HepG2 (cell line): ENCODE measurements around the gene SLC34A3. TPM values are rescaled to one million over a fixed set of nuclear protein-coding genes. Genes with fewer than 3 reads are reported as not detected.
A peak's percentile ranks its signal among the peaks of the same experiment; 100 is the strongest.

Source experiments
- ATAC-seq: fragments of 200-7000 bp; cut with Tn5 transposase; 3 replicates; pipeline ENCODE4 v1.9.1; 2020; ENCODE audit warnings: mild to moderate bottlenecking, moderate library complexity
- BruUV-seq: library from RNA; stranded (reverse); fragments of 400-500 nt; replicated peaks from 2 replicates; lab custom pipeline; 2021; lab: Mats Ljungman, UMichigan
- CTCF ChIA-PET: fragments of 300-600 bp; formaldehyde crosslinking; extraction: SDS; loops from one replicate; lab custom pipeline; 2021; ENCODE audit warnings: low total read pairs, inconsistent platforms, low intra/inter-chr PET ratio; lab: Yijun Ruan, JAX
- POLR2A ChIA-PET: fragments of 350-600 bp; sonication (Branson Sonifier 250); formaldehyde crosslinking; loops from one replicate; lab custom pipeline; 2020; ENCODE audit warnings: antibody characterized with exemption, inconsistent platforms; lab: Yijun Ruan, JAX
- DNase-seq: peaks from one replicate; pipeline ENCODE4 v3.0.0-alpha.2; 2015; ENCODE audit warnings: low spot score
- FAIRE-seq: peaks from 3 replicates; lab custom pipeline; 2011; peaks lifted over from hg19 to GRCh38; lab: Jason Lieb, UNC
- H2AFZ ChIP-seq: one replicate; pipeline ENCODE4 v1.6.1; 2011; ENCODE audit warnings: low read length, inconsistent platforms
- H3K27ac ChIP-seq: fragments of 300-600 bp; 3 replicates; pipeline ENCODE4 v1.8.0; 2011; ENCODE audit warnings: mixed run types, mild to moderate bottlenecking, mixed read lengths, low read length, inconsistent platforms; ENCODE audit not compliant: insufficient read depth; ENCODE audit errors: extremely low read length
- H3K27me3 ChIP-seq, 2 experiments: fragments of 200-600 bp in 1 of 2; 2 replicates in 1 of 2; 3 replicates in 1 of 2; pipeline versions ENCODE4 v1.6.0 to v1.8.0; 2011; ENCODE audit warnings: low read length in 2 of 2, mild to moderate bottlenecking in 2 of 2, moderate library complexity in 2 of 2, inconsistent platforms in 1 of 2; ENCODE audit not compliant: insufficient read depth in 2 of 2, control insufficient read depth in 1 of 2
- H3K36me3 ChIP-seq, 2 experiments: fragments of 200-600 bp in 1 of 2; replicated peaks in 1 of 2; 2 replicates in 1 of 2; 3 replicates in 1 of 2; pipeline versions ENCODE4 v1.5.1 to v1.8.0; 2011; ENCODE audit warnings: low read length in 2 of 2, inconsistent platforms in 1 of 2; ENCODE audit not compliant: insufficient read depth in 2 of 2, control insufficient read depth in 1 of 2
- H3K4me1 ChIP-seq: 2 replicates; pipeline ENCODE4 v1.5.1; 2012; ENCODE audit warnings: low read length, inconsistent platforms; ENCODE audit not compliant: insufficient read depth
- H3K4me2 ChIP-seq: 2 replicates; pipeline ENCODE4 v1.6.0; 2011; ENCODE audit warnings: low read depth, low read length, inconsistent platforms
- H3K4me3 ChIP-seq, 3 experiments: fragments of 200-600 bp in 1 of 3; sonication (generic), shearing (Covaris generic) in 1 of 3; replicated peaks in 1 of 3; 2 replicates each; pipeline ENCODE4 v1.5.1; 2011 to 2016; ENCODE audit warnings: low read length in 3 of 3, inconsistent platforms in 2 of 3, low read depth in 2 of 3, mild to moderate bottlenecking in 2 of 3, control low read depth in 1 of 3, mixed read lengths in 1 of 3; ENCODE audit not compliant: insufficient read depth in 1 of 3
- H3K79me2 ChIP-seq: one replicate; pipeline ENCODE4 v1.6.1; 2011; ENCODE audit warnings: low read length, inconsistent platforms; ENCODE audit not compliant: insufficient read depth
- H3K9ac ChIP-seq: 2 replicates; pipeline ENCODE4 v1.6.0; 2011; ENCODE audit warnings: mild to moderate bottlenecking, low read depth, low read length, inconsistent platforms; ENCODE audit not compliant: insufficient read depth
- H3K9me3 ChIP-seq: 2 replicates; pipeline ENCODE4 v1.5.1; 2012; ENCODE audit warnings: mild to moderate bottlenecking, low read length
- H4K20me1 ChIP-seq: 2 replicates; pipeline ENCODE4 v1.6.0; 2011; ENCODE audit warnings: inconsistent platforms, mild to moderate bottlenecking, low read length, moderate library complexity; ENCODE audit not compliant: insufficient read depth
- BCL3 ChIP-seq: sonication (generic); formaldehyde crosslinking; IDR thresholded peaks from 2 replicates; pipeline ENCODE4 v1.5.1; 2020; ENCODE audit warnings: mild to moderate bottlenecking, missing genetic modification reagents, moderate library complexity
- BRD4 ChIP-seq: sonication (generic); formaldehyde crosslinking; IDR thresholded peaks from 2 replicates; pipeline ENCODE4 v1.4.0; 2020; ENCODE audit warnings: missing genetic modification reagents
- CHD4 ChIP-seq: fragments of 200-600 bp; sonication (generic); IDR thresholded peaks from 2 replicates; pipeline ENCODE4 v1.7.0; 2017; ENCODE audit warnings: mild to moderate bottlenecking, low read length, borderline replicate concordance
- MNT ChIP-seq: fragments of 450-650 bp; IDR thresholded peaks from 2 replicates; pipeline ENCODE4 v1.6.1; 2016
- MXD3 ChIP-seq: IDR thresholded peaks from 2 replicates; pipeline ENCODE4 v1.6.1; 2016; ENCODE audit warnings: mild to moderate bottlenecking, missing biosample characterization, missing genetic modification reagents
- NFRKB ChIP-seq: fragments of 450-650 bp; IDR thresholded peaks from 2 replicates; pipeline ENCODE4 v1.6.1; 2017
- ZNF543 ChIP-seq: sonication (generic); formaldehyde crosslinking; IDR thresholded peaks from 2 replicates; pipeline ENCODE4 v1.4.0; 2020; ENCODE audit warnings: mild to moderate bottlenecking, missing genetic modification reagents
- ZNF547 ChIP-seq: sonication (generic); formaldehyde crosslinking; IDR thresholded peaks from 2 replicates; pipeline ENCODE4 v1.5.1; 2020; ENCODE audit warnings: mild to moderate bottlenecking, missing genetic modification reagents
- ZNF570 ChIP-seq: sonication (generic); formaldehyde crosslinking; IDR thresholded peaks from 2 replicates; pipeline ENCODE4 v1.4.0; 2020; ENCODE audit warnings: mild to moderate bottlenecking, missing genetic modification reagents, borderline replicate concordance
- ZNF577 ChIP-seq: sonication (generic); formaldehyde crosslinking; IDR thresholded peaks from 2 replicates; pipeline ENCODE4 v1.4.0; 2020; ENCODE audit warnings: mild to moderate bottlenecking, low read depth, missing genetic modification reagents, borderline replicate concordance
- ZNF674 ChIP-seq: sonication (generic); formaldehyde crosslinking; IDR thresholded peaks from 2 replicates; pipeline ENCODE4 v1.5.0; 2020; ENCODE audit warnings: low read depth, mild to moderate bottlenecking, missing genetic modification reagents
- WGBS: methylation state at CpG from one replicate; pipeline ENCODE4 v1.1.6; 2017; ENCODE audit warnings: low lambda C conversion rate; 5-methylcytosine and 5-hydroxymethylcytosine counted together
- in situ Hi-C: cut with HindIII; loops from 2 replicates; pipeline ENCODE4 v1.10.0; 2017; ENCODE audit warnings: low pct_unique_long_range_greater_than_20kb; ENCODE audit not compliant: extremely low pct_ligation_motif_present
- intact Hi-C: fragments of 100-400 bp; cut with micrococcal nuclease; formaldehyde crosslinking; loops from one replicate; pipeline ENCODE4 v1.10.0; 2022; ENCODE audit not compliant: unreplicated experiment
- polyA plus RNA-seq, 8 experiments: library from polyadenylated mRNA; depleted of rRNA in 3 of 8; stranded (reverse) in 7 of 8; unstranded in 1 of 8; fragments of >200 nt; fragmentation: Illumina TruSeq in 4 of 8; extraction: Trizol in 4 of 8; gene quantifications; 2 replicates each; pipeline versions ENCODE4 v1.2.1 to v1.2.3, GENCODE V29; 2011 to 2016; ENCODE audit warnings: low read depth in 4 of 8, missing spikeins in 1 of 8, mixed read lengths in 1 of 8; ENCODE audit not compliant: insufficient read depth in 1 of 8
- total RNA-seq, 5 experiments: library from RNA; depleted of rRNA; stranded (reverse); fragments of >200 nt; fragmentation: Illumina TruSeq; extraction: Trizol; gene quantifications; 2 replicates each; pipeline ENCODE4 v1.2.3, GENCODE V29; 2016; ENCODE audit warnings: low read depth in 1 of 5

SLC34A3 gene
- total and polyA plus RNA-seq, 2 of the 13 experiments (the other 11 are each of a cell fraction or from before 2014, with no cell fraction given), result 0.07 to 1.0 TPM

- Histone ChIP-seq H2AFZ (no peak overlapping the region), H3K4me3 (peak overlapping the region; percentile 84 to 99 (median 97)), H3K9me3 (no peaks in the 10 kb centered on the region), H3K27ac (no peak overlapping the region), H3K79me2 (peaks cover 26% of the 10 kb centered on the region), H3K27me3 (no peaks in the 10 kb centered on the region), H3K9ac (peak overlapping the region; percentile 87), H3K4me1 (peaks cover 28% of the 10 kb centered on the region), H3K4me2 (peak overlapping the region; percentile 90), H3K36me3 (peaks cover 26 to 41% of the 10 kb centered on the region in 2 experiments; a peak in 3 of 5 replicates), H4K20me1 (no peaks in the 10 kb centered on the region)
- no TSS peak for BruUV-seq
- ChIA-PET CTCF (interaction anchor here (2.6 kb wide), 1 partner anchor 48 kb away, joined by 19 read pairs; no protein-coding TSS in a partner anchor), POLR2A (interaction anchor here (2.1 to 3.8 kb wide), 4 partner anchors 11 to 57 kb away, joined by 12 to 52 read pairs (median 36); partner anchors contain the start of gene TPRN)
- WGBS, result 65% methylated on average over 11 of the region's 15 CpGs
- TF ChIP-seq ZNF570 (CRISPR knock-in tag) (no peak), ZNF543 (CRISPR knock-in tag) (no peak), BRD4 (CRISPR knock-in tag) (no peak), MNT (no peak), NFRKB (no peak), ZNF547 (CRISPR knock-in tag) (no peak), CHD4 (no peak), BCL3 (no peak), ZNF674 (no peak), ZNF577 (CRISPR knock-in tag) (no peak), MXD3 (no peak)
- FAIRE-seq, result no peak
- in situ Hi-C loops (loop anchor here (5.0 kb wide), 1 partner anchor 40 kb away; the partner anchor contains the start of genes CYSRT1 and RNF224), intact Hi-C loops (no loop called here)
- no peak for ATAC-seq
- no peak for DNase-seq
Observed at GRCh38 chr9:137187386-137187785, 43.3 kb upstream of the SLC34A3 start.
